HG03457 (cell line): Measurements from ENCODE around the gene IL2RA.
A peak's percentile ranks its signal among the peaks of the same experiment; 100 is the strongest.

Source experiments
- ATAC-seq: cut with Tn5 transposase; IDR thresholded peaks from one replicate; pipeline ENCODE4 v1.9.1; 2021; ENCODE audit warnings: moderate number of reproducible peaks; ENCODE audit not compliant: unreplicated experiment

Gene IL2RA

DNA sequence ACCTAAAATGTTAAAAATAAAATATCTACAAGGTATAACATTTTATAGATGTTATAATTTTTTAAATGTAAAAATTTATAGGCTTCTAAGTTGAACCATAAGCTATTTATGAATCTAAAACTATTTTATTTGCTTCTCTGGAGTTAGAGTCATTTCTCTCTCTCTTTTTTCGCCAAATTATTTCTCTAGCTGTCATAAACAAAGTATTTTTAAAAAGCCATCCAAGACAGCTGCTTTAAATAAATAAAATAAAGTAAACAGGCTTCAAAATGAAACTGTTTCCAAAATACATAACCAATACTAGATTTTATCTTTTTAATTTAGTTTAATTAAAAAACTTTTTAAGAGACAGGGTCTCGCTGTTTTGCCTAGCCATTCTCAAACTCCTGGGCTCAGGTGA lies 72.4 kb downstream of the IL2RA start:
- no peak for ATAC-seq

DNA sequence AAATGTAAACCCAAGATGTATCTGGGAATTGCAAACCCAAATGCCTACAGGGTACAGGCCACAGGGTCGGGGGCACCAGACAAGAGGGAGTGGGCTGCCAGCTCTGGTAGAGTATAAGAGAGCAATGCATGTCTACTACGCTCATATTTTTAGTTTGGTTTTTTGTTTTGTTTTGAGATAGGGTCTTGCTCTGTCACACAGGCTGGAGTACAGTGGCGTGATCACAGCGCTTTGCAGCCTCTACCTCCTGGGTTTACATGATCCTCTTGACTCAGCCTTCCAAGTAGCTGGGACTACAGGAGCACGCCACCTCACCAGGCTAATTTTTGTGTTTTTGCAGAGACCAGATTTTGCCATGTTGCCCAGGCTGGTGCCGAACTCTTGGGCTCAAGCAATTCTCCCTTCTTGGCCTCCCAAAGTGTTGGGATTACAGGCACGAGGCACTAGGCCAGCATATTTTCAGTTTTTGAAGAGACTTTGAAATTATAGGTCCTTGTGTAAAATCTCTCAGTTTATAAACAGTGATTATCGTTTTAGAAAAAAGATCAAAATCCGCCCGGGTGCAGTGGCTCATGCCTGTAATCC lies 73.7 kb downstream of the IL2RA start:
- ATAC-seq: no peak

- no peak for ATAC-seq
Observed at GRCh38 chr10:5987747-5988146, 74.4 kb downstream of the IL2RA start.

DNA sequence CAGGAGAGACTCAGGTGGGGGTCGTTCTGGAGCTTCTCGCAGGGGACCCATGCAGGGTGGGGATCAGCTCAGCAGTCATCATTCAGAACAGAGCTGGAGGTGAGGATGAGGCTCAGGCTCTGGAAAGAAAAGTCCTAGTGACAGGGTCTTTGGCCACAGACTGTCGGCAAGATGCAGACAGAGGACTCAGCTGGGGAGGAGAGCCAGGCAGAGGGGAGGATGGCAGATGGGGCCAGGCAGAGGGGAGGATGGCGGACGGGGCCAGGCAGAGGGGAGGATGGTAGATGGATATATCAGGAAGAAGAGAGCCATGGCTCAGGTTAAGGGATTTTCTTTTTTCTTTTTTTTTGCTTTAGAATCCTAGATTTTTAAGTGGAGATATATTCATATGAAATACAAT lies 77.1 kb downstream of the IL2RA start:
- ATAC-seq: no peak

GRCh38 chr10:5983774-5984173 lies 78.4 kb downstream of the IL2RA start:
- ATAC-seq: no peak

DNA sequence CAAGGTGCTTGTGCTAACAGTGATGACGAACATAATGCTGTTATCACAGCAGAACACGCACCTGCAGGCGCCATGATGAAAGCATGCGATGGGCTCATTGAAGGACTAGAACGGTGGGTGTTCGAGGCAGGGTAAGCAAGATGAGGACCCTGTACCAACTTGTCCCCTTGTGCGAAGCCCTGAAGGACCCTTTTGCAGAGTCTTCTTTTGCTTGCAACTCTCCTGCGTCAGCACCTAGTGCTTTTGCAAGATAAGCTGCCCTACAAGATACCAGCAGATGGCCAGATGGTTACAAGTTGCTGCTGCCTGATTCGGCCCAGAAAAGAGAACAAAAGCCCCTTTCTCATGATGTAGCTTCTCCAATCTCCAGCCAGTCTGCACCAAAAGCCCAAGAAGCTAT lies 80.6 kb downstream of the IL2RA start:
- no peak for ATAC-seq

DNA sequence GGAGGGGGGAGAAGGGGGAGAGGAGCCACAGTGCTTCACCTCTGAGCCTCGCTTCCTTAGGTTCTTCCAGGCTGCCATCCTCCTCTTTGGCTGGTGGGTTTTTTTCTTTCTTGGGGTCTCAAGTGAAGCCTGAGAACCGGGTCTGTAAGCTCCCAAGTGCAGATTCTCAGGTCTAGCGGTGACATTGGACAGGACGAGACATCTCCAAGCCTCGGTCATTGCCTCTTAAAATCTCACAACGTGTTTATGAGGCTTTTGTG lies 84.0 kb downstream of the IL2RA start:
- ATAC-seq: no peak

DNA sequence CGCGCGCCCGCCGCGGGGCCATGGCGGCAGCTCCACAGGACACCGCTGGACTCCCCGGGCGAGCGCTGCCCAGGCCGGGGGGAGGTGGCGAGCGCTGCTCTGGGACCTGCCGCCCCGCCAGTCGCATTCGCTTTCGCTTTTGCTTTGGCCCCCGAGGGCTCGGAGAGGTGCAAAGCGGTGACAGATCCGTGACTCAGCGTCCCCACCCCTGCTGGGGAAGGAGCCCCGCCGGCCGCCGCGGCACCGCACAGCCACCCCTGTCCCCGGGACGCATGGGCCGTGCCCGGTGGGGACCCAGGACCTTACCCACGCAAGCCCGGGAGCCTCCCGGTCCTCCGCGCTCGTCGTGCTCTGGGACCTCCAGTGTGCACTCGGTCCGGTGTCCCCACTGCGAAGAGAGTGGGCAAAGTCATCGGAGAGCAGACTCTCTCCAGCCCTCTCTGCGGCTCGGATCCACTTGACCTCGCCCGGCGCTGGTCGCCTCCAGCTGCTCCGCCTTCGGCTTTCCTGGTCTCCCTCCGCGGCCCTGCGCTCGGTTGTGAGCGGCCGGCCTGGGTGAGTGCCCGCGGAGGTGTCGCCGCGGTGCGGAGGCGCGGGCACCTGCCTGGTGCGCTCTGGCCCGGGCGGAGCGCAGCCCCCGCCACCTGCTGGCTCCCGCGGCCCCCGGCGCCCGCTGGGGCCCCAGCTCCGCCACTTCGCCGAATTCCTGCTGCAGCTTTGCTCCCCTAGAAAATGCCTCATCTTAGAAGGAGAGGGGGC lies 84.5 kb downstream of the IL2RA start, which contains the start of gene IL15RA:
IL15RA (minus strand) TSS at position 73 of the 759 bp plus-strand sequence; CDS start at position 22, 51 bp downstream.
- ATAC-seq: peak; percentile 63

GRCh38 chr10:5976512-5977470 lies 85.4 kb downstream of the IL2RA start:
- peak; percentile 3 for ATAC-seq

DNA sequence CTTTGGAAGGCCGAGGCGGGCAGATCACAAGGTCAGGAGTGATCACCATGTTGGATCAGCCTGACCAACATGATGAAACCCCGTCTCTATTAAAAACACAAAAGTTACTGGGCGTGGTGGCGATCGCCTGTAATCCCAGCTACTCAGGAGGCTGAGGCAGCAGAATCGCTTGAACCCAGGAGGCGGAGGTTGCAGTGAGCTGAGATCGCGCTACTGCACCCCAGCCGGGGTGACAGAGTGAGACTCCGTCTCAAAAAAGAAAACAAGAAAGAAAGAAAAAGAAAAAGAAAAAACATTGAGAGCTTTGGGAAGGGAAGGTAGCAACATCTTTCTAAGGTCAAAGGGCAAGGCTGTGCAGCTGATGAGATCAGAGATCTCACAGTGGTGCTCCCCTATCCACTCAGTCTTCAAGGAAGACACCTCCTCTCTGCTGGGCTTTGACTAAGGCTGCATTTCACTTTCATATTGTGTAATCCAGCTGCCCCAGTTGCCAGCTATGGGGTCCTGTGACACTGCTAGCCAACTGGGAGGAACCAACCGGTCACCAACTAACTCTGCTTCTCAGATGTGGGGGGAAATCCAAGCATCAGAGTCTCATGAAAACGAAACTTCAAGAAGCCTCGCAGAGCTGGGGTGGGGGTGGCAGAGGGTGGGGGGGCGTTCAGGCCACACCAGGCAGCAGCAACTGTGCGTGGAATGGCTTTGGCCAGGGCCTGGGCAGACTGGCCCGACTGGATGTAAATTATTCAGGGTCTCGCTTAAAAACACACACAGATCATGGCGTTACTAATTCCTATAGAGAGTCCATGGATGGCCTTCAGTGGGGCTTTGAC lies 86.3 kb downstream of the IL2RA start:
- peak; percentile 58 for ATAC-seq

GRCh38 chr10:5973069-5973468 lies 89.1 kb downstream of the IL2RA start:
- ATAC-seq: no peak

- ATAC-seq: no peak
Observed at GRCh38 chr10:5971886-5972285, 90.3 kb downstream of the IL2RA start.

DNA sequence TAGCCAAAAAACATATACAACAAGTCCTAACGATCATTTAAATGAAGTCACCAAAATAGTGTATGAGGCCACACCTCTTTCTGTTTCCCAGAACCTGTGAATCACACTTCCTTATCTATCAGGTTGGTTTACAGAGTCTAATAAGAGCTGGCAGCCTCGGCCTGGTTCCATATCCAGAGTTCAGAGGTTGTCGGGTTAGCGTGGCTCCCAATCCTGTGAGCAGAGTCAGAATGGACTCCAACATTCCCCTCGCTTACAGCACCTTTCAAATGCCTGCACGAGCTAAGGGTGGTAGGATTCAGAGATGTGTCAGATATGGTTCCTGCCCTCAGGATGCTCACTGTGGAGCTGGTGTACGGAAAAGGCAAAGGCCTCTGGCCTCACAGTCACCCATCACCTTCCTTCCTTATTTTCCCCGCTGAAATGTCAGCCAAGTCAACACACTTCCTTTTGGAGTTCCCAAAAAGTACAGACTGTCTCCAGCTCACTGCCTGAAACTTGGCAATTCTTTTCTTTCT lies 90.8 kb downstream of the IL2RA start:
- no peak for ATAC-seq

- ATAC-seq: no peak
Observed at GRCh38 chr10:5970527-5970926, 91.6 kb downstream of the IL2RA start.

GRCh38 chr10:5970066-5970465 lies 92.1 kb downstream of the IL2RA start:
- ATAC-seq: no peak

DNA sequence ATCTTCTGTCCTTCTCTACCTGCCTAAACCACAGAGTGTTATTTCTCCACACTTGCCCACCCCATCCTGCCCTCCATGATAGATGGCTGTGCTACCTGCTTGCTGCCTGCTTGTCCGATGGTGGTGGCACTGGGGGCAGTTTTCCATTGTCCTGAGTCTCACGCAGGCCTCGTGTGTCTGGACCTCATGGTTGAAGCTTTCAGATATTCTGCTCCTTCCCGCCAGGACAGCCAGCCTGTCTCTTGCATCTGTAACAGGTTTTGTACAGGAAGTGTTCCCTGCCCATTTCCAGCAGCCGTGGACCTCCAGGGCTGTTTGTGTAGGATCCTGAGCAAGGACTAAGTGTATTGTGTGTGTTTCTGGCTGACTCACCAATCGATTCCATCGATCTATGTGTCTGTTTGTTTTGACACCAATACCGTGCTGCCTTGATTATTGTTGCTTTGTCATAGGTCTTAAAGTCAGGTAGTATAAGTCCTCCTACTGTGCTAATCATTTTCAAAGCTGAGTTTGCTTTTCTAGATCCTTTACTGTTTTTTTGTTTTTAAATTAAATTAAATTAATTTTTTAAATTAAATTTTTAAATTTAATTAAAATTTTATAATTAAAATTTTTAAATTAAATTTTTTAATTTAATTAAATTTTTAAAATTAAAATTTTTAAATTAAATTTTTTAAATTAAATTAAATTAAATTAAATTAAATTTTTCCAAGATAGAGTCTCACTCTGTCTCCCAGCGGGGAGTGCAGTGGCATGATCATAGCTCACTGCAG lies 93.3 kb downstream of the IL2RA start:
- no peak for ATAC-seq

- no peak for ATAC-seq
Observed at GRCh38 chr10:5968037-5968680, 94.0 kb downstream of the IL2RA start.

- ATAC-seq: no peak
Observed at GRCh38 chr10:5965266-5965665, 96.9 kb downstream of the IL2RA start.

GRCh38 chr10:5964736-5965135 lies 97.4 kb downstream of the IL2RA start:
- no peak for ATAC-seq
